RPMI7951 (cell line): ENCODE results near the gene BCAS1. TPM values are rescaled to one million over a fixed set of nuclear protein-coding genes. Genes with fewer than 3 reads are reported as not detected.

ENCODE experiments used
- DNase-seq: peaks from one replicate; pipeline ENCODE4 v3.0.0-alpha.2; 2012; ENCODE audit warnings: low read depth
- total RNA-seq: library from RNA; depleted of rRNA; stranded (reverse); fragments of >200 nt; shearing (Covaris generic); gene quantifications from 2 replicates; pipeline ENCODE4 v1.2.3, GENCODE V29; 2014

The BCAS1 gene
- total RNA-seq, 1 experiment from 2014 or later: not detected

DNA sequence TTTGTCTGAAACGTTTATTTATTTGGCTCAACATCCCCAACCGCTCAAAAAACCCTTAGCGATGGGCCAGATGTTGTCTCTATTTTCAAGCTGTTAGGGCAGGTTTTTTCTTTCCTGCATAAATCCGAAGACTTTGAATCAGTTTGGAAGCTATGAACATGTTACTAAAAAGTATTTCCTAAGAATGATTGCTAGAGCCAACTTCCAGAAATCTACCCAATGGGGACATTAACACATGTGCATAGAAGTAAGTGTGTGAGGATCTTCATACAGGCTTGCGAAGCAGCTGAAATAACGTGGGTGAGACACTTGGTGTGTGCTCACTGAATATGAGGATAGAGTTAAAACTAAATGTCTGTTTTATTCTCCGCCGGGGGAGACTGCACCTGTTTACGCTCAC lies 106.8 kb downstream of the BCAS1 start:
- DNase-seq: no peak

DNA sequence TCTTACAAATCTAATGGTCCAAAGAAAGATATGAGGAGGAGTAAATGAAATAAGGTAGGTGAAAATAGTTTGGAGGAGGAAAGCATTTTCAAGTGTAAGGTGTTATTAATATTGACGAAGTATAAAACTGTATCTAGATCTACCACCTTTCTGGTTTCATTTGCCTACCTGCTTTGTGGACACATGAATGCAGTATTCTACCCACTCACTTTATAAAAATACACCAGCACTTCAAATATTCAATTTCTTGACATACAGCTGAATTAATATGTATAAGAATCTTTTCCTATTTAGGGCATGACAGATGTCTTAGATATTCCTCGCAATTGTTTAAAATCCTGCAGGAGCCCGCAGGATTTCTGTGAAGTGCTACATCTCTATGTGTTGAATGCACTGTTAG lies 108.0 kb downstream of the BCAS1 start:
- DNase-seq: no peak

DNA sequence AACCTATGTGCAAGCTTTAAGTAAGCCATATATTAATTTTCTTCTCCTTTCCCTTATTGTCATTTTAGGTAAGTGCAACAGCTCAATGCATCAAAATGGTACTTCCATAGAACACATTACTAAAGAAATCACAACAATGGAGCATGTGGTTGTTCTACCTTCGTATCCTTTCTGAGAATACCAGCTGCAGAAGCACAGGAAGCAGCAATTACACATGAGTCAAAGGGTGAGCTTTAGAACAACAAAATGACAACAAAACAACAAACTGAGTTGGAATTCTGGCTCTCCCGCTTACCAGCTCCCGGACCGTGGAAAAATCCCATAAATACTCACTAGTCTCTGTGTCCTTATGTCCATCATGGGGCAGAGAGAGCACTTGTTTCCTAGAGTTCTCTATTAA lies 108.9 kb downstream of the BCAS1 start:
- peak; percentile 35 for DNase-seq

DNA sequence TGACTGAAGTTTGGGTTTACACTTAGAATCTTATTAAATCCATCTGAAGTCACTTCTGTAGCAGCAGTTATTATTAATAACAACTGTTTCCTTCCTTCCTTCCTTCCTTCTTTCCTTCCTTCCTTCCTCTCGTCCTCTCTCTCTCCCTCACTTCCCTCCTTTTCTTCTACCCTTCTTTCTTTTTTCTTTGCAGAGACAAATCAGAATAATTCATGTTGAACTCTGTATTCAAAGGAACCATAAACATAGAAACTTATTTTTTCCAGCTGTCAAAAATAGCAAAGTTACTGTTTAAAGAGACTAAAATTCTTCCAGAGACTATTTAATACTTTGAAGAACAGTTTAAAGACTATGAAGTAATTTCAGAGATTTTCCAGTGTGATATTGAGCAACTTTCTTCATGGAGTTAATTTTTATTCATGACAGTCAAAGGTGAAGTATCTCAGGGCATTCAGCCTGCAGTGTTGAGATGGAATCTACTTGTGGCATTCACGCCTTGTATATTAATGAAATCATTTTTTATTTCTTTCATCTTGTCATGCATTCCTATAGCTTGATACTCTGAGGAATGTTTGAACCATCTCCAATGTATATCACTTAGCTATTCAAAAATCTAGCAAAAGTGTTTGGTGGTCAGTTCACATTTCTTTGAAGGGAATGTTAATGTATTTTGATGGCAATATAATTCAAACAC lies 109.7 kb downstream of the BCAS1 start:
- DNase-seq: no peak

DNA sequence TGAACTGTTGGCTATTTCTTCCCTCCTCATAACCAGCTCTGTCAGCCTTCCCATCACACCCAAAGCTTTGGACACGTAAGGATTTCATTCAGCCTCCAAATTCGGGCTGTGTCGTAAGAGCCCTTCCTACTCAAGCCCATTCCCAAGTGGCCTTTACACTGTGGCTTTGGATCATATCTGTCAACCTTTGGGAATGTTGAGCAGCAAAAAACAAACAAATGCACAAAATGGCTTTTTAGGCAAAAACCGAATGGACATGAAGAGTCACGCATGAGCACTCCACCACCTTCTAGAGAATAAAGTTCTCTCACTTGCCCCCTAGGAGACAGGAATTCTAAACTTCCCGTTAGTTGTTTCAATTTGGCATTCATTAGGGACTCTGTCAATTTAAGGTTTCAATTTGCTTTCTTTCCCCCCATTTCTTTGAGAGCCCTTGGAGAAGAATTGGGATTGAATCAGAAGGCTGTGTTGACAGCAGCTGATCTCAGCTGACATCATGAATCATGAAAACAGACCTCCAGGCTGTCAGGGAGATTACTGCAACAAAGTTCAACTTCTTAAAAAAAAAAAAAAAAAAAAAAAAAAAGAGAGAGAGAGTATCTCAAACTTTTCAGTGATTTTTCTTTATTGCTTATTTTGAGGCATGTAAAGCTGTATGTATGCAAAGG lies 110.3 kb downstream of the BCAS1 start:
- peak; percentile 65 for DNase-seq

DNA sequence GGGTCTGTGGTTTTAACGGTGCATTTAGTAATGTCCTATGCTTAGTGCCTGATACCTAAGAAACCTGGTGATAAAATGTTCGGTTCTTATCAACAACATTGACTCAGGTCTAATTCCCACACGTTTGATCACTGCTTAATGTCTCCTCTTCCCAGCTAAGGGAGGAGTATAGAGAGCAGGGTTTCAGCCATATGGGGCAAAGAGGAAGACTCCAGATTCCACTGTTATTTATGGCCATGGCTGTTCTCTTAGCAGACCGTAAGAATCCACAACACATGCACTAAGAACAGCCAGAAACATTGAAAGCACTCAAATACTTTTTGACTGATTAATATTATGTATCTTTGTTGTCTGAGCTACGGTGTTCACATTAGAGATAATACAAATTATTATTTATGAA lies 112.1 kb downstream of the BCAS1 start:
- no peak for DNase-seq

DNA sequence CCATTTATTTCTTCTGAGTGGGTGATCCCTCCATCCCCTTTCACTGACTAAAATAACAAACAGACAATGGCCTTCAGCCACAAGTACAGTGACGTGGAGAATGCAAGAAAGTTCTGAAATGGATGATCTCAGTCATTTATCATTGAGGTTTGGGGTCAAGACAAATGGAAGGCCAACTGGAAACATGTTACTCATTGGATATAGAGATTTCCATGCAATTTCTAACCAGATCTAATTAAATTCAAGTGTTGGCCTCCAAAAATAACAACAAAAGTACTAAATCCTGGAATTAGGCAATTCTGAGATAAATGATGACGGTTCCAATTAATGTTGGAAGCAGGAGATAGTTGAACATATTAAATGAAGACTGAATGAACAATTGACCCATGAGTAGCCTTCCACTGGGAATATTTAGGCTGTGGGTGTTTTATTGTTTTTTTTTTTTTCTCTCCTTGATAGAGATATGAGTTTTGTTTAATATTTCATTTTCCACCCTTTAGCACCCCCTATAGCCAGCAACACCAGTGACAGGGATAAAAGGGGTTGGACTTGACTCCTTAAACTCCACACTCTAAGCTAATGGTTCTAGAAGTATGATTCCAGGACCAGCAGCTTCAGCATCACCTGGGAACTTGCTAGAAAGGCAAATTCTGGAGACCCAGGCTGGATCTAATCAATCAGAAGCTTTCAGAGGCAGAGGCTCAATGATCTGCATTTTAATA lies 112.8 kb downstream of the BCAS1 start:
- peak; percentile 60 for DNase-seq

DNA sequence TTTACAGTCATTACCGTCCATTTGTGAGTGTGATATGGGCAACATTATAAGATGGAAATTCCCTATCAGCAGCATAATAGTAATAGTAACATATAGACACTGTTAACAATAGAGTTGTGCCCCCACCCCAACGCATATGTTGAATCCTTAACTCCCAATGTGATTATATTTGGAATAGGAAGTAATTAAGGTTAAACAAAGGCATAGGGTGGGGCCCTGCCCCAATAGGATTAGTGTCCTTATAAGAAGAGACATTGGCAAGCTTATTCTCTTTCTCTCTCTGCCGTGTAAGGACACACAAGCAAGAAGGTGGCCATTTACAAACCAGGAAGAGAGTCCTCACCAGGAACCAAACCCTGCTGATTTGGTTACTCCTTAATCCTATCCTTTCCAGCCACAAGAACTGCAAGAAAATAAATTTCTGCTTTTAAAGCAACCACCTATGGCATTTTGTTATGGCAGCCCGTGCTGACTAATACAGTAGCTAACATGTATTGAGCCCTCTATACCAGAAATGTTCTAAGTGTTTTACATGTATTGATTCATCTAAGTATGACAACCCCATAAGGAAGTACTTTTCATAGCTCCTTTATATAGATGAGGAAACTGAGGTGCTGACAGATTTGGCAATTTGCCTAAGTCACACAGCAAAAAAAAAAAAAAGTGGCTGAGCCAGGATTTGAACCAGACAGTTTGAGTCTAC lies 114.2 kb downstream of the BCAS1 start:
- DNase-seq: no peak

DNA sequence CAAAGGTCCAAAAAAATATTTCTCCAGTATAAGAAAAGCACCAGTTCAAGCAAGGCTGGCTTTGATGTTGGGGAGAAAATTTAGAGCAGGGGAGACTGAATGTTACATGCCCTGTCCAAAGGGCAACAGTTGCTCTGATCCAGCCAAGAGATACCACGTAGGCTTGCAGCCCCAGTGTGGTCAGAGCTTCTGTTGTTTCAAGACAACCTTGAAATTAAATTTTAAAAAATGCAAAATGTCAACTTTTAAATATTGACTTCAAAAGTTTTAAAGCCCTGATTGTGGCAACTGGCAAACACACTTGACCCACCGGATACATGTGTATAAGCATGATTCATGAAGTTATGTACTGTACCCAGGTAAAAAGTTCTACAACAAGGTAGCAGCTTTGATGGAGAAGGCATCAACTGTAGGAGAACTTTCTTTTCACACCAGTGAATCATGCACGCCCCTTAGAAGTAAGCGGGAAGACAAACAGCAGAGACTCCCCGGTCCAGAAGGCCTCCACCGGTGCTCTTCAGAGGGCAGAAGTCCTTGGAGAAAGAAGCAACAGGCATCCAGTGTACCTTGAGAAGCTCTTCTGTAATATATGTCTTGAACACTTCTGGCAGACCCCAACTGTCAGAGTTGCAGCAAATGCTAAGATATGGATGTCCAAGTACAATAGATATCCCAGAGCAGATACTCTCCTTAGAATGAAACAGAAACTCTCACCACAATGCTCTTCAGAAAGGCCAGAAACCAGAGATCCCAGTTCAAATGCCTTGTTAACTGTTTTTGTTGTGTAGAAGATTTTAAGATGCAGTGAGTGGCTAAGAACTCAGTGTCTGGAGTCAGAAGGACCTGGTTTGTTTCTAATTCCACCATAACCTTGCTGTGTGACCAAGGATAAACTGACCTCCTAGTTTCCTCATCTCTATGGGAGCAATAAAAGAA lies 115.4 kb downstream of the BCAS1 start:
- DNase-seq: no peak

DNA sequence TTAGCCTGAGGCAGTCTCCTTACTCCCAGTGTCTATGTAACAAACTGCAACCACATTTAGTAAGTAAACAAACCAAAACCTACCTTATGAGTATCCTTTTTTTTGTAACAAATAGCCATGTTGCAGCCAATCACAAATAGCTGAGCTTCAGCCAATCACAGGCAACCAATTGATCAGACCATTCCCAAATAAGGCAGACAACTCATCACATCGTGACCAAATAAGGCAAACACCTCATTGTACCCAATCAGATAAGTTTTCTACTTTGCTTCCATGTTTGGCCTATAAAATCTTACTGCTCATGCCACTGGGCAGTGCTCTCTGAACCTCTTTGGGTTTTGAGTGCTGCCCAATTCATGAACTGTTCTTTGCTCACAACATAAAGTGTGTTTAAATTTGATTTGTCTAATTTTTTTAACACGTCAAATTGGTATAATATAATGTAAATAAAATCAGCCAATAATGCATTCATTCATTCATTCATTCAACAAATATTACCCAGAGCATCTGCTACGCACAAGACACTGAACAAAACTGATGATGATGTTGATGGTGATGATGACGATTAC lies 117.8 kb downstream of the BCAS1 start:
- no peak for DNase-seq

DNA sequence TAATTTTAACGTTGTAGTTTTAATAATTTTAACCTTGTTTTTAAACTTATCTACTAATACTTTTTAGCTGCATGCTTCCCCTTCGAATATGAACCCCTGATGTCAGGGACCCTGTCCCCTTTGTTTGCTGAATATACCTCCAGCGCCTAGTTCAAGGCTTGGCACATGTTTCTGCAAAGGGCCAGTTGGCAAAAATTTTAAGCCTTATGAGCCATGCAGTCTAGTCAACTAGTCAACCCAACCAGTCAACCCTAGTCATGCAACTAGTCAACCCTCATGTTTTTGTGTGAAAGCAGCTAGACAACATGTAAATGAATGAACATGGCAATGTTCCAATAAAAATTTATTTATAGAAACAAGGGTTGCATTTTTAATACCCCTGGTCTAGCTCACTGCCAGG lies 119.8 kb downstream of the BCAS1 start:
- no peak for DNase-seq

DNA sequence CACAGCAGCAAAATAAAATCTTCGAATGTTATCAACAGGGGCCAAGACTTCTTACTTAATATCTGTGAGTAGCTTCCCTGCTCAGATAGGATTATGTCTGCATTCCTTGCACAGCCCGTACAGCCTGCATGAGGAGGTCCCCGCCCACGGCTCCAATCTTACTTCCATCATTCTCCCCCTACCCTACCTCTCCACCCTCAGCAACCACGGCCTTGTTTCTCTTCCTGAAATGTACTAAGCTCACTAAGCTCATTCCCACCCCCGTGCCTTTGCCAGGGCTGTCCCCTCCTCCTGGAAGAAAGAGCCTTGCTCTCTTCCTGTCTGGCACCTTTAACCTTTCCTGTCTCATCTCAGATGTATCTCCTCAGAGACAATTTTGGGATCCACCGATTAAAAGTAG lies 120.4 kb downstream of the BCAS1 start:
- DNase-seq: no peak

DNA sequence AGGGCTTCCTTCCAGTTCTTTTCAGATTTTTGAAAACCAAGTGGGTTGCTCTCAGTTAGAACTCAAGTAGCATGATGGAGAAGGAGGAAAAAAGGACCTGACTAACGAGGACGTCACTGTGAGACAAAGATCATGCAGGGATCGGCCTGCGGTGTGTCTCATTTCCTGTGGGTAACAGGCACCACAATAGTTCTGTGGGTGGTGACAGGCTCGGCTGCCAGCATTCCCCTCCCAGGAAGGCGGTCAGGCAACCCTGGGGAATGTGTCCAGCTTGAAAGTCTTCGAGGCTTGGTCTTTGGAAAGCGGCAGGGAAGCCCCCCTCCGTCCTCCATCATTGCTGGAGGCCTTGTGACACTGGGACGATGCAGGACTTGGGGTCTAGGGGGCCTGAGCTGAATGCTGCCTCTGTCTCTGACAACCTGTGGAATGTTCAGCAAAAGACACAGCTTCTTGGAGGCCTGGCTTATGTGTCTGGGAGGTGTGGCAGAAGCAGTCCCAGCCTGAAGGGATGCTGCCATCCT lies 121.0 kb downstream of the BCAS1 start:
- DNase-seq: peak; percentile 98

DNA sequence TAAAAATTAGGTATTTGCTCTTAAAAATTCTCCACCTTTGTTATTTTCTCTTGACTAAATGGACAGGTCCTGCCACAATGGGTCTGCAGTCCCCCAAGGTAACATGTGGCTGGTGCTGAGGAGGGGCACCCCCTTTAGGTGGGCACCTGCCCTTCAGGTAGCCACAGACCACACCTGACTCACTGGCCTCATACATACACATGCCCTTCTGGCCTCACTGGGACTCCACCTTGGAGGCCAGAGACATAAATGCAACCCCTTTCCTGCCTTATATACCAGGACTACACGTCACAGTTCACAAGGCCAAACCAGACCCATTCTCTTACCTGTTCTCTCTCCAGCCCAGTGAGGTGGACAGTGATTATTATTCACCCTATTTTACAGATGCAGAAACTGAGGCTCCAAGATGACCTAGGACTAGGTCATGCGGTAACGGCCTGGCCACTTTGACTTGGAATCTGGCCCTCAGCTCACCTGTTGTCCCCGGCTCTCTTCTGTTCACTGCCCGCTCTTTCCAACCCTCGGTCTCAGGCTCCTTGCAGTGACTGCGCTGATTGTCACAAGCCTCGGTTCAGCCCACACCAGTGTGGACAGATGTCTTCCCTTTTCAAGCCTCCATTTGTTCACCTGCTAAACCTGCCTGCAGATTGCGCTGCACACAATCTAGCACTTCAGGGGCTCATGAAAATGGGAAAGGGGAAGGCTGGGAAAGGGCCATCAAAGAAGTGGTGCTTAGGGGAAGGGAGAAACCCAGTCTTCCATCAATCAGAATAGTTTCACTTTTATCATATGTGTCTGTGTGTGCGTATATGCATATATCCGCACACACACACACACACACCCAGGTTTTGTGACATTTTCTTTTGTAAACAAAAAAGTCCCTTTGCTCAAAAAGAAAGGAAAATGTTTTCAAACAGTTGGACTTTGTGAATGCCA lies 121.7 kb downstream of the BCAS1 start:
- no peak for DNase-seq

DNA sequence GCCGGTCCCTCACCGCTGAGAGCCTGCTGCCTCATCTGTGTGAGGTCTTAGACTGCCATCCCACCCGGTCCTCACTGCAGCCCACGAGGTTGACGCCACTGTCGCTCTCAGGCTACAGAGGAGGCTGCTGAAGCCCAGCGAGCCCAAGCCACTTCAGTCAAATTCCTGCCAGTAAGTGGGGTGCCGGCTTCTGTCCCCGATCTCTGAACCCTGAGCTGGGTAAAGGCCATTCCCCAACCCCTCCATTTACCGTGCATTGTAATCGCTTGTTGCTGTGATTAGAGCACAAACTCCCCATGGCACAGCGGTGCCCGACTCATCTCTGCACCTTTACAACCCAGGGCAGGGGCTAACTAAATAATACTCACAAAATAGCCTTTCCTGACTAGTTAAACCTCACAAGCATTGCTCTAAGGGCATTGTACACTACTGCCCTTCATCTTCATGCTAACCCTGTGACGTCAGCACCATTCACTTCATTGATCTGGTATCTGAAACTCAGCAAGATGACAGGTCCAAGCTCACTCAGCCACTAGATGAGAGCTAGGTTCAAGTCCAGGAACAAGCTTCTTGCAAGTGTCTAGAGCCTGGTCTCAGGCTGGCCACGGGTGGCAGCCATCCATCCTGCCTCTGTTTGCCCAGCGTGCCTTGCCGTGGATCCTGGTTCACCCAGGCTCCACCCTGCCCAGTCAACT lies 122.7 kb downstream of the BCAS1 start:
- no peak for DNase-seq

DNA sequence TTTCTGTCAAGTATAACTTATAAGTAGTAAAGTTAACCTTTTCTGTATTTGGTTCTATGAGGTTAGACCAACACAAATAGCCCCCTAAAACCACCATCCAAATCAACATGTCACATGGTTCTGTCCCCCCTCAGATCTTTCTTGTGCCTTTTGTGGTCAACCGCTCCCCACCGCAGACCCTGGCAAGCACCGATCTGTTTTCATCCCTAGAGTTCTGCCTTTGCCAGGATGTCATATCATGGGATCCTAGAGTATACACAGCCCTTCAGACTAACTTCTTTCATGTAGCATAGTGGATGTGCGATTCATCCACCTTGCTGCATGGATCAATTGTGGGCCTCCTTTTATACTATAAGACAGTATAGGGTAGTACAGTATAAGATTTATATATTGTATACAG lies 124.3 kb downstream of the BCAS1 start:
- no peak for DNase-seq

DNA sequence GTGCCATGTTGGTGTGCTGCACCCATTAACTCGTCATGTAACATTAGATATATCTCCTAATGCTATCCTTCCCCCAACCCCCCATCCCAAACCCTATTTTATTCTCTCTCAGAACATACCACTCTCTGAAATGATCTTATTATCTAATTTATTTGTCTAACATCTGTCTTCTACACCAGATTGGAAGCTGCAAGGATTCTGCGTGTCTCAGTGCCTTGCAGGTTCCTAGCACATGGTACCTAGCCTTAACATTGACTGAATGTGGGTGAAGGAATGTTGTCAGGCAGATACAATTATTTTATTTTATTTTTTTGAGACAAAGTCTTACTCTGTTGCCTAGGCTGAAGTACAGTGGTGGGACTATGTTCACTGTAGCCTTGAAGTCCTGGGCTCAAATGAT lies 124.9 kb downstream of the BCAS1 start:
- no peak for DNase-seq

DNA sequence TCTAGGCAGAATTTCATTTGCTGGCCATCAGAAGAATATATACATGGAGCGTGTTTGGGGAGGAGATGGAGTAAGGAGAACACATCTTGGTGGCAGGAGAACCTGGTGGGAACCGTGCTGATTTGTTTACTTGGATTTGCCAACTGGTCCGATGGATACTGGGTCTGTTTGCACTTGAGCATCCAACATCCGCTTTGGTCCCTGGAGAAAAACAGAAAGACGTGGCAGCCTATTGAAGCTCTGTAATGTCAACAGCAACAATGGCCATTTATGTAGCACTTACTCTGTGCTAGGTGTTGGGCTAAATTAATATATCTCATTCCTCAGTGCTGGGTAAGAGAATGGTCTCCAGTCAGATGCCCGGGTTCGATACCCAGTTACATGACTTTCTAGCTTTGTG lies 125.6 kb downstream of the BCAS1 start:
- no peak for DNase-seq
